Measurements from ENCODE around the gene RCAN1. TPM values are rescaled to one million over a fixed set of nuclear protein-coding genes. Genes with fewer than 3 reads are reported as not detected.

The RCAN1 gene
- total and polyA plus RNA-seq, 2 of the 8 experiments (the other 6 are each of a cell fraction or from before 2014, with no cell fraction given): 1.7 to 6.4 TPM

DNA sequence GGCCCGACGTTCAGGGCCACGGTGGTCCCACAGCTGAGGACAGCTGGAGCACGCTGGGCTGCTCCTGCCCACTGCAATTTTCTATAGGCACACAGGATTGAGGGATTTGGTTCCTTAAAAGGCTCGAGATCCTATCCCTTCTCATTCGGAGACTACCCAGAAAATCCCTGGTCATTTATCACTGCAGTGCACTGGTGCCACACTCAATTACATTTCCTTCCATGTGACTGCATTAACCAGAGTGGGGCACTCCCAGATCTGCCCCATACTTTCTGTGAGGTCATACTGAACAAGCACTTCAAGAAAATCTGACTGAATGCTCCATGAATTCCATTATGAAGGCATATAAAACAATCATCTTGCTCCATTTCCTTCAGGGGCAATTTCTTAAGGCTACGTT is 53.1 kb downstream of the RCAN1 start:
- H3K23ac ChIP-seq (ENCODE audit: insufficient read length): no peak overlapping the region
- H3K4ac ChIP-seq (replicated peaks; ENCODE audit: insufficient read length, low read depth, low read length): no peak overlapping the region
- no peak overlapping the region for H4K91ac ChIP-seq (replicated peaks; ENCODE audit: insufficient read length, low read length)
- no peaks in the 10 kb centered on the region for H3K79me1 ChIP-seq (ENCODE audit: low read depth, low read length)
- H2AFZ ChIP-seq (ENCODE audit: low read length): no peak overlapping the region
- FAIRE-seq (no peak), DNase-seq (ENCODE audit: low read depth in 1 of 2, low spot score in 2 of 2) (no peak)
- H3K4me1 ChIP-seq (replicated peaks in 1 of 4; ENCODE audit: control insufficient read depth in 3 of 4, insufficient read depth in 4 of 4, low read length in 3 of 4): no peaks in the 10 kb centered on the region
- no peaks in the 10 kb centered on the region for H3K79me2 ChIP-seq (ENCODE audit: control insufficient read depth in 1 of 2, insufficient read depth in 2 of 2, low read length in 2 of 2)
- no peak overlapping the region for H3K4me3 ChIP-seq (ENCODE audit: extremely low read depth in 1 of 4, insufficient read depth in 2 of 4, low read depth in 3 of 4, low read length in 4 of 4)
- no peak overlapping the region for H3K56ac ChIP-seq (replicated peaks; ENCODE audit: insufficient read length, low read depth, low read length)
- no peak overlapping the region for H3K9ac ChIP-seq (replicated peaks in 1 of 4; ENCODE audit: extremely low read depth in 1 of 4, low read depth in 3 of 4, low read length in 3 of 4)
- H2BK120ac ChIP-seq (replicated peaks; ENCODE audit: low read depth, low read length): no peak overlapping the region
- H4K20me1 ChIP-seq (replicated peaks in 1 of 2; ENCODE audit: control insufficient read depth in 1 of 2, insufficient read depth in 2 of 2, low read length in 2 of 2): no peaks in the 10 kb centered on the region
- no peak overlapping the region for H4K5ac ChIP-seq (ENCODE audit: insufficient read length, low read depth, low read length)
- H3K9me3 ChIP-seq (ENCODE audit: insufficient read depth in 2 of 2, low read depth in 1 of 2, low read length in 1 of 2): no peaks in the 10 kb centered on the region
- H3K14ac ChIP-seq (ENCODE audit: insufficient read length): no peak overlapping the region
- no peak overlapping the region for H3K4me2 ChIP-seq (ENCODE audit: insufficient read depth in 1 of 2, low read depth in 2 of 2, low read length in 2 of 2)
- no peak overlapping the region for H2AK5ac ChIP-seq (ENCODE audit: low read depth, low read length)
- 93% methylated on average over 7 of the region's 7 CpGs; no CpG with 5 or more reads in 1 of the 2 experiments for WGBS, 2 experiments (ENCODE audit: extremely low coverage in 1 of 2, insufficient coverage in 1 of 2, insufficient read length in 1 of 2, insufficient replicate concordance in 2 of 2, low coverage in 1 of 2, low lambda C conversion rate in 2 of 2, missing lambda C conversion rate in 1 of 2)
- no peak overlapping the region for H3K27ac ChIP-seq (ENCODE audit: low read depth, low read length)
- no peaks in the 10 kb centered on the region for H3K36me3 ChIP-seq (ENCODE audit: control insufficient read depth in 2 of 4, insufficient read depth in 4 of 4, low read length in 3 of 4)
- no peak overlapping the region for H4K8ac ChIP-seq (ENCODE audit: extremely low read depth, insufficient read depth, low read length)
- no peak overlapping the region for H2BK20ac ChIP-seq (ENCODE audit: low read length)
- H3K27me3 ChIP-seq (replicated peaks in 1 of 4; ENCODE audit: control insufficient read depth in 3 of 4, extremely low read depth in 1 of 4, insufficient read depth in 3 of 4, low read length in 3 of 4): no peaks in the 10 kb centered on the region
- no peak for TF ChIP-seq SIN3A (conservative IDR thresholded peaks at IDR 0.05 in 1 of 2, IDR thresholded peaks at IDR 0.05 in 1 of 2; ENCODE audit: low read depth in 1 of 2, low read length in 2 of 2)
- TF ChIP-seq KDM1A (IDR thresholded peaks at IDR 0.05; ENCODE audit: borderline replicate concordance, low read length): no peak
- no peak for TF ChIP-seq HDAC2 (IDR thresholded peaks at IDR 0.05; ENCODE audit: borderline replicate concordance in 1 of 2, low read depth in 2 of 2, low read length in 2 of 2)
- H2BK12ac ChIP-seq (ENCODE audit: low read depth, low read length): no peak overlapping the region
- POLR2A ChIA-PET (ENCODE audit: partially characterized antibody): no interaction called here
- no peak overlapping the region for H2BK5ac ChIP-seq (ENCODE audit: low read depth, low read length)
- no peak overlapping the region for H2BK15ac ChIP-seq (ENCODE audit: low read length)
- no peaks in the 10 kb centered on the region for H3K23me2 ChIP-seq (ENCODE audit: low read depth, low read length)
- H3K18ac ChIP-seq (ENCODE audit: extremely low read depth, low read length): no peak overlapping the region
- CTCF ChIA-PET (ENCODE audit: partially characterized antibody): interaction anchor here (0.7 to 1.0 kb wide), 3 partner anchors 18 to 37 kb away, joined by 3 read pairs; no protein-coding TSS in a partner anchor
